ENCODE measurements around the gene HNRNPAB. TPM values are rescaled to one million over a fixed set of nuclear protein-coding genes. Genes with fewer than 3 reads are reported as not detected.

HNRNPAB gene
- total RNA-seq (2014; rRNA removed; shearing (Covaris generic)) (47.6 and 53.4 TPM in 2 replicates), polyA plus RNA-seq (2016; fragmentation: Nextera tagmentation; extraction: Ambion mirVana) (111 and 117 TPM in 2 replicates)

GRCh38 chr5:178204182-178204934, at the start of gene HNRNPAB:
TSS of gene HNRNPAB (plus strand) at chr5:178204533. CDS start at chr5:178204838, 305 bp downstream.
- Histone ChIP-seq H3F3A (ENCODE audit: insufficient read depth) (peaks cover 33% of the 10 kb centered on the region), H3K4me1 (ENCODE audit: insufficient read depth) (peaks cover 16% of the 10 kb centered on the region; the same call in 1 of the 2 replicates), H3K27me3 (replicated peaks; ENCODE audit: insufficient read depth) (no peaks in the 10 kb centered on the region), H3K4me2 (ENCODE audit: unreplicated experiment) (peak within 1 kb of the TSS; percentile 90), H3K9me3 (ENCODE audit: low read depth) (no peaks in the 10 kb centered on the region), H3K4me3 (peak within 1 kb of the TSS; percentile 97), H3K79me2 (ENCODE audit: insufficient read depth) (peaks cover 50% of the 10 kb centered on the region), H3K27ac (peak within 1 kb of the TSS; percentile 86), H3K9me2 (ENCODE audit: insufficient read depth) (no peaks in the 10 kb centered on the region), H4K20me1 (ENCODE audit: insufficient read depth) (peaks cover 25% of the 10 kb centered on the region), H3K36me3 (ENCODE audit: low read depth) (peaks cover 27% of the 10 kb centered on the region; the same call in 1 of the 2 replicates), H3K9ac (peak within 1 kb of the TSS; percentile 95), H2AFZ (peak within 1 kb of the TSS; percentile 83)
- in situ Hi-C loops (cut with MboI) = no loop called here
- 1 to 2% methylated on average over 53 to 83 of the region's 96 CpGs for WGBS, 2 experiments (ENCODE audit: low coverage in 1 of 2, low lambda C conversion rate in 2 of 2, missing lambda C conversion rate in 2 of 2)
- DNase-seq = peak; percentile 97
- no peak for TF ChIP-seq EZH2 (IDR thresholded peaks at IDR 0.05; ENCODE audit: insufficient read depth, poor library complexity, severe bottlenecking)
- TF ChIP-seq EZH2phosphoT487 (IDR thresholded peaks at IDR 0.05; ENCODE audit: insufficient read depth, low read depth) = no peak

- 69 to 74% methylated on average over 8 of the region's 8 CpGs for WGBS, 2 experiments (ENCODE audit: low coverage in 1 of 2, low lambda C conversion rate in 2 of 2, missing lambda C conversion rate in 2 of 2)
- Histone ChIP-seq H3K4me3 (no peak overlapping the region), H3K79me2 (ENCODE audit: insufficient read depth) (peaks cover 19% of the 10 kb centered on the region), H3K27ac (no peak overlapping the region), H2AFZ (peak overlapping the region; percentile 86; the same call in 1 of the 2 replicates), H3K27me3 (replicated peaks; ENCODE audit: insufficient read depth) (no peaks in the 10 kb centered on the region), H3F3A (ENCODE audit: insufficient read depth) (no peaks in the 10 kb centered on the region), H4K20me1 (ENCODE audit: insufficient read depth) (no peaks in the 10 kb centered on the region), H3K9me2 (ENCODE audit: insufficient read depth) (no peaks in the 10 kb centered on the region), H3K9me3 (ENCODE audit: low read depth) (no peaks in the 10 kb centered on the region), H3K9ac (no peak overlapping the region), H3K4me1 (ENCODE audit: insufficient read depth) (peaks cover 8% of the 10 kb centered on the region; the same call in 1 of the 2 replicates), H3K4me2 (ENCODE audit: unreplicated experiment) (no peak overlapping the region), H3K36me3 (ENCODE audit: low read depth) (peaks cover 6% of the 10 kb centered on the region)
- TF ChIP-seq EZH2 (IDR thresholded peaks at IDR 0.05; ENCODE audit: insufficient read depth, poor library complexity, severe bottlenecking) (no peak), EZH2phosphoT487 (IDR thresholded peaks at IDR 0.05; ENCODE audit: insufficient read depth, low read depth) (no peak)
- DNase-seq = no peak
- in situ Hi-C loops (cut with MboI) = loop anchor here (25.0 kb wide), 1 partner anchor 543 kb away; the partner anchor contains the start of gene B4GALT7
Measured at GRCh38 chr5:178155065-178155464, 49.3 kb upstream of the HNRNPAB start.

GRCh38 chr5:178160176-178160575, 44.2 kb upstream of the HNRNPAB start:
- no peaks in the 10 kb centered on the region for H3K9me2 ChIP-seq (ENCODE audit: insufficient read depth)
- DNase-seq = no peak
- no peak overlapping the region for H3K27ac ChIP-seq
- H3F3A ChIP-seq (ENCODE audit: insufficient read depth) = no peaks in the 10 kb centered on the region
- no peaks in the 10 kb centered on the region for H3K36me3 ChIP-seq (ENCODE audit: low read depth)
- H3K4me1 ChIP-seq (ENCODE audit: insufficient read depth) = no peaks in the 10 kb centered on the region
- TF ChIP-seq EZH2phosphoT487 (IDR thresholded peaks at IDR 0.05; ENCODE audit: insufficient read depth, low read depth) (no peak), EZH2 (IDR thresholded peaks at IDR 0.05; ENCODE audit: insufficient read depth, poor library complexity, severe bottlenecking) (no peak)
- no peak overlapping the region for H3K9ac ChIP-seq
- WGBS, 2 experiments (ENCODE audit: low coverage in 1 of 2, low lambda C conversion rate in 2 of 2, missing lambda C conversion rate in 2 of 2) = 55 to 68% methylated on average over 5 of the region's 5 CpGs
- peaks cover 5% of the 10 kb centered on the region; the same call in 1 of the 2 replicates for H3K27me3 ChIP-seq (replicated peaks; ENCODE audit: insufficient read depth)
- H3K79me2 ChIP-seq (ENCODE audit: insufficient read depth) = no peaks in the 10 kb centered on the region
- in situ Hi-C loops (cut with MboI) = loop anchor here (5.0 to 25.0 kb wide), 2 partner anchors 83 to 548 kb away; partner anchors contain the start of gene B4GALT7
- H2AFZ ChIP-seq = no peak overlapping the region
- H3K4me2 ChIP-seq (ENCODE audit: unreplicated experiment) = no peak overlapping the region
- H3K9me3 ChIP-seq (ENCODE audit: low read depth) = no peaks in the 10 kb centered on the region
- H3K4me3 ChIP-seq = no peak overlapping the region
- H4K20me1 ChIP-seq (ENCODE audit: insufficient read depth) = no peaks in the 10 kb centered on the region

GRCh38 chr5:178162481-178162880, 41.9 kb upstream of the HNRNPAB start:
- Histone ChIP-seq H3K27ac (no peak overlapping the region), H3K79me2 (ENCODE audit: insufficient read depth) (no peaks in the 10 kb centered on the region), H3K9me3 (ENCODE audit: low read depth) (no peaks in the 10 kb centered on the region), H3K4me1 (ENCODE audit: insufficient read depth) (no peaks in the 10 kb centered on the region), H3K4me2 (ENCODE audit: unreplicated experiment) (no peak overlapping the region), H3F3A (ENCODE audit: insufficient read depth) (no peaks in the 10 kb centered on the region), H3K9ac (no peak overlapping the region), H3K27me3 (replicated peaks; ENCODE audit: insufficient read depth) (peaks cover 5% of the 10 kb centered on the region; the same call in 1 of the 2 replicates), H4K20me1 (ENCODE audit: insufficient read depth) (no peaks in the 10 kb centered on the region), H3K4me3 (no peak overlapping the region), H2AFZ (no peak overlapping the region), H3K9me2 (ENCODE audit: insufficient read depth) (no peaks in the 10 kb centered on the region), H3K36me3 (ENCODE audit: low read depth) (no peaks in the 10 kb centered on the region)
- WGBS, 2 experiments (ENCODE audit: low coverage in 1 of 2, low lambda C conversion rate in 2 of 2, missing lambda C conversion rate in 2 of 2) = 77 to 85% methylated on average over 9 of the region's 9 CpGs
- no peak for TF ChIP-seq EZH2phosphoT487 (IDR thresholded peaks at IDR 0.05; ENCODE audit: insufficient read depth, low read depth)
- TF ChIP-seq EZH2 (IDR thresholded peaks at IDR 0.05; ENCODE audit: insufficient read depth, poor library complexity, severe bottlenecking) = no peak
- no peak for DNase-seq
- in situ Hi-C loops (cut with MboI) = loop anchor here (5.0 to 25.0 kb wide), 2 partner anchors 85 to 550 kb away; partner anchors contain the start of gene B4GALT7
